T-helper 17 cell (primary cell): Measurements from ENCODE around the gene MDM2. TPM values are rescaled to one million over a fixed set of nuclear protein-coding genes. Genes with fewer than 3 reads are reported as not detected.
"Not testable (repeated sequence)": the region's sequence is repeated elsewhere in the genome, so short reads cannot be mapped to it uniquely, and the experiment has no call there.

Experiments
- ATAC-seq: fragments of 150-1000 bp; cut with Tn5 transposase; 2 replicates; pipeline ENCODE4 v1.10.0; 2021; ENCODE audit warnings: mild to moderate bottlenecking, moderate library complexity
- DNase-seq, 3 donors: peaks; one replicate each; pipeline versions ENCODE4 v3.0.0 to v3.0.0-alpha.2; 2020 to 2021
- H3K9me3 ChIP-seq: one replicate; pipeline ENCODE4 v1.7.0; 2013; ENCODE audit warnings: low read length, mild to moderate bottlenecking; ENCODE audit not compliant: control insufficient read depth, poor library complexity, severe bottlenecking
- H3K27ac Mint-ChIP-seq: one replicate; pipeline ENCODE4 v1.8.0; 2022; ENCODE audit warnings: mild to moderate bottlenecking, moderate library complexity, mixed read lengths
- H3K27me3 Mint-ChIP-seq: one replicate; pipeline ENCODE4 v1.8.0; 2022; ENCODE audit warnings: mixed read lengths
- H3K36me3 Mint-ChIP-seq: one replicate; pipeline ENCODE4 v1.8.0; 2022; ENCODE audit warnings: low read depth, mixed read lengths
- H3K4me1 Mint-ChIP-seq: one replicate; pipeline ENCODE4 v1.8.0; 2022; ENCODE audit warnings: mild to moderate bottlenecking, mixed read lengths
- H3K4me3 Mint-ChIP-seq: one replicate; pipeline ENCODE4 v1.8.0; 2022; ENCODE audit warnings: mild to moderate bottlenecking, moderate library complexity, mixed read lengths
- total RNA-seq, 4 donors: library from RNA in 2 of 4; stranded (reverse) in 2 of 4; gene quantifications; one replicate each; pipeline ENCODE4 v1.2.3 and lab custom pipeline; 2022 to 2026

MDM2 gene
- total RNA-seq, 2 donors from 2014 or later, result 96.3 to 101 TPM

DNA sequence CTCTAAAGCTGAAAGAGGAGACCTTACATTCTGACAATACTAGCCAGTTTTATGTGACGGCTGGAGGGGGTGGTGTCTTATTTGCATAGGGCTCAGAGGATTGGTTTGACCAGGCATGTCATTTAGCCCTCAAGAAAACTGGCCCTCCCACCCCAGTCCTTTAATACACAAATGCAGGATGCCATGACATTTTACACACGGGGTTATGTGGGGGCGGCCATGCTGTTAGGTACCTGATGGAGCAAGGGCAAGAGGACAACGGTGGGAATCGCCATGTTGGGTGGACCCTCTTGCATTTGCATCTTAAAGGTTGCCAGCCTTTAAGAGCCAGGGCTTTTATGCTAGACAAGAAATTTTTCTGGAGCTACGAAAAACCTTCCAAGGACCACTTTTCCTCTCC lies 23.3 kb downstream of the MDM2 start:
- Mint-ChIP-seq H3K4me1 (peaks cover 14% of the 10 kb centered on the region), H3K27ac (no peak overlapping the region), H3K4me3 (no peak overlapping the region), H3K36me3 (peaks cover 2% of the 10 kb centered on the region), H3K27me3 (no peaks in the 10 kb centered on the region)
- DNase-seq, result no peak
- no peaks in the 10 kb centered on the region for H3K9me3 ChIP-seq
- ATAC-seq, result no peak

DNA sequence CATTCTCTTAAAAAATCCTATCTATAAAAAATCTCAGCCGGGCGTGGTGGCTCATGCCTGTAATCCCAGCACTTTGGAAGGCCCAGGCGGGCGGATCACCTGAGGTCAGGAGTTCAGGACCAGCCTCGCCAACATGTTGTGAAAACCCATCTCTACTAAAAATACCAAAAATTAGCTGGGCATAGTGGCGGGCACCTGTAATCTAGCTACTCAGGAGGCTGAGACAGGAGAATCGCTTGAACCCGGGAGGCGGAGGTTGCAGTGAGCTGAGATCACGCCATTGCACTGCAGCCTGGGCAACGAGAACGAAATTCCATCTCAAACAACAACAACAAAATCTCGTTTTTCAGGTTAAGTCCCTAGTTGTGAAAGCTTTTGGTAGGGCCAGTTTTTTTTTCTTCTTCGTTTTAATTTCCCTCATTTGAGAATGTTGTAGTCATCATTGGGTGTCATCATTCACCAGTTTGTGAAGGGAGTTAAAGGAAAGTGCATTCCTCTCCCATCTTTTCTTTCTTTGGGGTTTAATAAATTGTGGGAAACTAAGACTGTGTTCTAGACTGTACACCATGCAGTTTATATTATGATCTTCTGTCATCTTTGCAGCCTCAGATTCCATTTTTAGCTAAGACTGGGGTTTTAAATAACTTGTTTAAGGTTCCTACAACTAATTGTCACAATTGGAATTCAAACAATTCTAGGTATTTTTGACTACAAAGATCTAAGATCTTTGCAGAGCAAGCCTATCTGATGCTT lies 23.9 kb downstream of the MDM2 start:
- ATAC-seq, result no peak

DNA sequence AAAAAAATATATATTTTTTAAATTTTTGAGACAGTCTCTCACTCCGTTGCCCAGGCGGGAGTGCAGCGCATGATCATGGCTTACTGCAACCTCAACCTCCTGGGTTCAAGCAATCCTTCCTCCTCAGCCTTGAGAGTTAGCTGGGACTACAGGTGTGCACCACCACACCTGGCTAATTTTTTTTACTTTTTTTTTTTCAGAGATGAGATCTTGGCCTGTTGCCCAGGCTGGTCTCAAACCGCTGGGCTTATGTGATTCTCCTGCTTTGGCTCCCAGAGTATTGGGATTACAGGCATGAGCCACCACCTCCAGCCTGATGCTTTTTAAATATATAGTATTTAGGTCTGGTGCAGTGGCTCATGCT lies 24.5 kb downstream of the MDM2 start:
- H3K27me3 Mint-ChIP-seq, result no peaks in the 10 kb centered on the region
- no peak for ATAC-seq
- DNase-seq, result no peak
- no peak overlapping the region for H3K4me3 Mint-ChIP-seq
- no peak overlapping the region for H3K27ac Mint-ChIP-seq
- peaks cover 2% of the 10 kb centered on the region for H3K36me3 Mint-ChIP-seq
- H3K9me3 ChIP-seq, result no peaks in the 10 kb centered on the region
- H3K4me1 Mint-ChIP-seq, result peaks cover 16% of the 10 kb centered on the region

More for the DNA sequence above, 23.9 kb downstream of the MDM2 start:
- peaks cover 14% of the 10 kb centered on the region for H3K4me1 Mint-ChIP-seq
- H3K4me3 Mint-ChIP-seq, result no peak overlapping the region
- H3K27me3 Mint-ChIP-seq, result no peaks in the 10 kb centered on the region
- peaks cover 2% of the 10 kb centered on the region for H3K36me3 Mint-ChIP-seq
- H3K27ac Mint-ChIP-seq, result no peak overlapping the region
- DNase-seq, result no peak
- H3K9me3 ChIP-seq, result no peaks in the 10 kb centered on the region

DNA sequence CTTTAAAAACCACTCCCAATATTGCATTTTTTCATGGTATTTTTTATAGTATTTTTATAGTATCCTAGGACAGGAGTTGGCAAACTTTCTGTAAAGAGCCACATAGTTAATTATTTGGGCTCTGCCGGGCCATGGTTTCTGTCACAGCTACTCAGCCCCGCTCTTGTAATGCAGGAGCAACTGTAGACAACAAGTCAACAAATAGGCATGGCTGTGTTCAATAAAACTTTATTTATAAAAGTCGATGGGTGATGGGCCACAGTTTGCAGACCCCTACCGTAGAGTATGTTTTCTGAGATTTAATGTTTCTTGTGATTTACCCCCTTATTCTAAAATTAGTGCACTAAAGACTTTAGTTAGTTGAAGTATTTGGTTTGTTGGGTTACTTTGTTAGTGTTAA lies 25.5 kb downstream of the MDM2 start:
- H3K9me3 ChIP-seq, result no peaks in the 10 kb centered on the region
- H3K4me3 Mint-ChIP-seq, result no peak overlapping the region
- peaks cover 22% of the 10 kb centered on the region for H3K4me1 Mint-ChIP-seq
- H3K27me3 Mint-ChIP-seq, result no peaks in the 10 kb centered on the region
- ATAC-seq, result no peak
- DNase-seq, result no peak
- peaks cover 7% of the 10 kb centered on the region for H3K36me3 Mint-ChIP-seq
- no peak overlapping the region for H3K27ac Mint-ChIP-seq

DNA sequence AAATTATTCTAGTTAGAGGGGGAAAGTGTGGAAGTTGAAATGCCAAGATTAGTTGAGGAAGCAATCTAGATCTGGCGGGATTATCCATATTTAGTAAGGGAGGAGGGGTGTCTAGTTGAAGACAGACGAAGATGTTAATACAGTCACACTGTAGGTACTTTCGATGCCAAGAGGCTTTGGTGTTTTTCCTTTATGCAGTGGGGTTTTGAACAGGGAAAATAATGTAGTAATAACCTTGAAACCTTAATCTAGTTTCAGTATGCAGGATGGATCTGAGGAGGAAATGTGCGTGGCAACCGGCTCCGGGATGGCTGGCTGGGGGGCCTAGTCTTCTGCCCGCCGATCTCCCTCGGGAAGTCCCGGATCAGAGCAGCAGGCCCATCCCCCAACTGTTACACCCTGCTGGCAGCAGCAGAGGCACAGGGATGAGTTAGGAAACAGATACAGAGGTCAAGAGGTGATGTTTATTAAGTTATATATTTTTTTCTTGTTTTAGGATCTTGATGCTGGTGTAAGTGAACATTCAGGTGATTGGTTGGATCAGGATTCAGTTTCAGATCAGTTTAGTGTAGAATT lies 27.4 kb downstream of the MDM2 start:
- no peak for ATAC-seq
- H3K4me3 Mint-ChIP-seq, result no peak overlapping the region
- H3K9me3 ChIP-seq, result no peaks in the 10 kb centered on the region
- DNase-seq, result no peak
- H3K27me3 Mint-ChIP-seq, result no peaks in the 10 kb centered on the region
- H3K4me1 Mint-ChIP-seq, result peaks cover 21% of the 10 kb centered on the region
- H3K36me3 Mint-ChIP-seq, result peaks cover 7% of the 10 kb centered on the region
- no peak overlapping the region for H3K27ac Mint-ChIP-seq

DNA sequence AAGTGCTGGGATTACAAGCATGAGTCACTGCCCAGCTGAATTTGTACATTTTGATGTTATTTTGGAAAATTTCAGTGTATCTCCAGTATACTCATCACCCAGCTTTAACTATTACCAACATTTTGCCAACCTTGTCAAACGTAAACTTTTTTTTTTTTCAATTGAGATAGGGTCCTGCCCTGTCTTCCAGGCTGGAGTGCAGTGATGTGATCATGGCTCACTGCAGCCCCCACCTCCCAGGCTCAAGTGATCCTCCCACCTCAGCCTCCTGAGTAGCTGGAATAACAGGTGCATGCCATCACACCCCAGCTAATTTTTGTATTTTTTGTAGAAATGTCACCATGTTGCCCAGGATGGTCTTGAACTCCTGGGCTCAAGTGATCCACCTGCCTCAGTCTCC lies 29.2 kb downstream of the MDM2 start:
- ATAC-seq, result no peak

DNA sequence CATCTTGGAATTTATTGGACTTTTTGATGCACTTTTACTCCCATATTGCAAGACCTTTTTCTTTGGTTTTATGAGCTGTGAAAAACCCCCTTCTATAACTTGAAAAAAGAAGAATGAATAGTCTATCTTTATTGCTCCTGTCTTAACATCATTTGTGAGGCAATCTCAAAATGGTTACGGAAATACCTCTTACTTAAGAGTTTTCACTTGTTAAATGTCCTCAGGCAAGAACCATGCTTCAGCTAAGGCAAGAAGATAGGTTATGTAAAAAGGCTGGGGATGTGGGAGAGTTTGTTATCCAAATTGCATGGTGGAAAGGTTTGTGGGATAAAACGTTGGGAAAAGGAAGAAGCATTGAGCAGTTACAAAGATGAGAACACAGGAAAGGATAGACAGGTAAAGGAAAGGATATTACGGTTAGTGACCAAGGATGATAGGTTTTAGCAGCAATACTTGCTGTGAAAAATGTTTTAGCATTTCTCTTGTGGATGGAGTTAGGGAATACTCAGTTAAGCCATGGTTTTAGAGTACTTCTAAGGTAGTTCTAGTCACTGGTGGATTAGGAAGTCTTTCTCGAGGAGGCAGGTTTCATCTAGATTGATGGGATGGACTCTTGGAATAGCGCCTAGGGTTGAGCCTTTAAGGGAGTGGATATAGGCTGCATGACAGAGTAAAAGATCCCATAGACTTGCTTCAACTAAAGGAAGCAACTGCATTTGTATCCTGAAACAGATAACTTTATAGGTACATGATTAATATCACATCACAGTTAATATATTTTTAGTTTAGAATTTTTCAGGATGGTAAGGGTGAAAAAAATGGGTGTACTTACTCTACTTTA lies 30.3 kb downstream of the MDM2 start:
- Mint-ChIP-seq H3K36me3 (peaks cover 4% of the 10 kb centered on the region), H3K27ac (no peak overlapping the region)

More for the DNA sequence above, 29.2 kb downstream of the MDM2 start:
- DNase-seq, result no peak
- peaks cover 19% of the 10 kb centered on the region for H3K4me1 Mint-ChIP-seq
- H3K27ac Mint-ChIP-seq, result peak overlapping the region; percentile 32
- H3K4me3 Mint-ChIP-seq, result no peak overlapping the region
- H3K9me3 ChIP-seq, result no peaks in the 10 kb centered on the region
- no peaks in the 10 kb centered on the region for H3K27me3 Mint-ChIP-seq
- H3K36me3 Mint-ChIP-seq, result peaks cover 4% of the 10 kb centered on the region

DNA sequence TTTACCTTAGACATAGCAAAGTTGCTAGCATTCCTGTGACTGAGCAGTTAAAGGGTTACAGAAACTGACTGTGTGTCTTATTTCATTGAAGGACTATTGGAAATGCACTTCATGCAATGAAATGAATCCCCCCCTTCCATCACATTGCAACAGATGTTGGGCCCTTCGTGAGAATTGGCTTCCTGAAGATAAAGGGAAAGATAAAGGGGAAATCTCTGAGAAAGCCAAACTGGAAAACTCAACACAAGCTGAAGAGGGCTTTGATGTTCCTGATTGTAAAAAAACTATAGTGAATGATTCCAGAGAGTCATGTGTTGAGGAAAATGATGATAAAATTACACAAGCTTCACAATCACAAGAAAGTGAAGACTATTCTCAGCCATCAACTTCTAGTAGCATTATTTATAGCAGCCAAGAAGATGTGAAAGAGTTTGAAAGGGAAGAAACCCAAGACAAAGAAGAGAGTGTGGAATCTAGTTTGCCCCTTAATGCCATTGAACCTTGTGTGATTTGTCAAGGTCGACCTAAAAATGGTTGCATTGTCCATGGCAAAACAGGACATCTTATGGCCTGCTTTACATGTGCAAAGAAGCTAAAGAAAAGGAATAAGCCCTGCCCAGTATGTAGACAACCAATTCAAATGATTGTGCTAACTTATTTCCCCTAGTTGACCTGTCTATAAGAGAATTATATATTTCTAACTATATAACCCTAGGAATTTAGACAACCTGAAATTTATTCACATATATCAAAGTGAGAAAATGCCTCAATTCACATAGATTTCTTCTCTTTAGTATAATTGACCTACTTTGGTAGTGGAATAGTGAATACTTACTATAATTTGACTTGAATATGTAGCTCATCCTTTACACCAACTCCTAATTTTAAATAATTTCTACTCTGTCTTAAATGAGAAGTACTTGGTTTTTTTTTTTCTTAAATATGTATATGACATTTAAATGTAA lies 31.5 kb downstream of the MDM2 start:
- H3K4me1 Mint-ChIP-seq, result peaks cover 21% of the 10 kb centered on the region
- no peak overlapping the region for H3K4me3 Mint-ChIP-seq
- H3K27ac Mint-ChIP-seq, result no peak overlapping the region
- H3K36me3 Mint-ChIP-seq, result peaks cover 4% of the 10 kb centered on the region
- ATAC-seq (no peak), DNase-seq (no peak)
- H3K27me3 Mint-ChIP-seq, result no peaks in the 10 kb centered on the region
- H3K9me3 ChIP-seq, result no peaks in the 10 kb centered on the region

More for the DNA sequence above, 30.3 kb downstream of the MDM2 start:
- Mint-ChIP-seq H3K4me3 (no peak overlapping the region), H3K27me3 (no peaks in the 10 kb centered on the region), H3K4me1 (peaks cover 21% of the 10 kb centered on the region)
- ATAC-seq (no peak), DNase-seq (no peak)
- H3K9me3 ChIP-seq, result no peaks in the 10 kb centered on the region

DNA sequence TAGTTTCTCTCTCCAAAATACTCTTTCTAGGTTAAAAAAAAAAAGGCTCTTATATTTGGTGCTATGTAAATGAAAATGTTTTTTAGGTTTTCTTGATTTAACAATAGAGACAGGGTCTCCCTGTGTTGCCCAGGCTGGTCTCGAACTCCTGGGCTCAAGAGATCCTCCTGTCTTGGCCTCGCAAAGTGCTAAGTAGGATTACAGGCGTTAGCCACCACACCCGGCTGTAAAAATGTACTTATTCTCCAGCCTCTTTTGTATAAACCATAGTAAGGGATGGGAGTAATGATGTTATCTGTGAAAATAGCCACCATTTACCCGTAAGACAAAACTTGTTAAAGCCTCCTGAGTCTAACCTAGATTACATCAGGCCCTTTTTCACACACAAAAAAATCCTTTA lies 33.2 kb downstream of the MDM2 start:
- DNase-seq, H3K4me3 Mint-ChIP-seq, H3K27me3 Mint-ChIP-seq, H3K36me3 Mint-ChIP-seq, H3K27ac Mint-ChIP-seq, ATAC-seq, H3K9me3 ChIP-seq: not testable (repeated sequence)
- peaks cover 14% of the 10 kb centered on the region for H3K4me1 Mint-ChIP-seq

DNA sequence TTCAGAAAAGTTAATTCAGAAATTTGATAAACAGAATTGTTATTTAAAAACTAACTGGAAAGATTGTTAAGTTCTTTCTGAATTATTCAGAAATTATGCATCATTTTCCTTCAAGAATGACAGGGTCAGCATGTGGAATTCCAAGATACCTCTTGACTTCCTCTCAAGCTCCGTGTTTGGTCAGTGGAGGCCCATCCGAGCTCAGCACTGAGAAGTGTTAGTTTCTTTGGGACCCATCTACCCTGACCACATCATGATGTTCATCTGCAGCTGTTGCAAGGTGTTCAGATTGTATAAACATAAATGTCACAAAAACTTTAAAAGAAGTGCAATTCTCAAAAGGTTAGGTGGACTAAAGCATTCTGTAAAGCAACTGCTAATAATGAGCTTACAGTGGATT lies 33.7 kb downstream of the MDM2 start:
- DNase-seq (no peak), ATAC-seq (no peak)
- H3K27me3 Mint-ChIP-seq, result no peaks in the 10 kb centered on the region
- H3K27ac Mint-ChIP-seq, result no peak overlapping the region
- H3K4me1 Mint-ChIP-seq, result peaks cover 14% of the 10 kb centered on the region
- H3K4me3 Mint-ChIP-seq, result no peak overlapping the region
- peaks cover 4% of the 10 kb centered on the region for H3K36me3 Mint-ChIP-seq
- no peaks in the 10 kb centered on the region for H3K9me3 ChIP-seq

DNA sequence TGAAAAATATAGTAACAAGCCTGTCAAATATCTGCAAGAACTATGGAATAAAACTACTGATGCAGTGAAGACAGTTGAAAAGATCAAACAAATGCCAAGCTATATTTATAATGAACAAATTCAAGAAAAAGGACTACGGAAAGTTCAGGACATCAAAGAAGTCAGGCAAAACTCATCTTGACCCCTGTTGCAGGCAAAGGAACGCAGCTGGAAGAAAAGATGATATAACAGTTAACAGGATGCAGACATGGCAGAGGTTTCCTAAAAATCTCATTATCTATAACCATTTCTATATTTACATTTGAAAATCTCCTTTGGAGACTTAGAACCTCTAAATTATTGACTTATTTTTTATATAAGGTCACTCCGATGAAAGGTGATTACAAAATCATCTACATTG lies 34.1 kb downstream of the MDM2 start:
- Mint-ChIP-seq H3K27me3 (no peaks in the 10 kb centered on the region), H3K4me3 (no peak overlapping the region), H3K36me3 (peaks cover 4% of the 10 kb centered on the region), H3K4me1 (peaks cover 13% of the 10 kb centered on the region), H3K27ac (no peak overlapping the region)
- ATAC-seq (no peak), DNase-seq (no peak)
- no peaks in the 10 kb centered on the region for H3K9me3 ChIP-seq

DNA sequence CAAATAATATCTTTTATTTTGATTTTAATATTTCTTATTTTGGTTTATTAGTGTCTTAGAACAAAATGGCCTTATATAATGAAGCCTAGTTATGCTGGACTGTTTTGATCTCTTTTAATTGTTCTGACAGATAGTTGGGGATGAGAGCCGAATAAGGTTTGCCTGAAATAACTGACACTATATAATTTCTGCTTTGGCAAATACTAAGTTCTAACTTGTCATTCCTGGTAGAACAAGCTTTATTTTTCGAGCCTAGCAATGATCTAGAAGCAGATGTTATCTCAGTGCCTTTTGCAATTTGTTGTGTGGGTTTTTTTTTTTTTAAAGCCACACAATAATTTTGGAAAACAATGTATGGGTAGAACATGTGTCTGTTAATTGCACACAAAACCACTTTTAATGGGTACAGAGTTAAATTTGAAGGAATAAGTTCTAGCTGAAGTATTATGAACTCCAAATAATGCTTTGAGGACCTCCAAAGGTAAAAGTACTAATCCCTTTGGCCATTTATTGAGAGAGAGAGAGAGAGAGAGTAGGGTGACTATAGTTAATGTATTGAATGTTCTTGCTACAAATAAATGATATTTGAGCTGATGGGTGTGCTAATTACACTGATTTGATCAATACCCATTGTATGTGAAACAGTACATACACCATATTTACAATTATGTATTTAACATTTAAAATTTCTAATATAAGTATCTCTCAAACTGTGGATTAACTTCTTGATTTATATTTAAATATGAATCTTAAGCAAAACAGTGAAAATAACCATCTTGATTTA lies 35.0 kb downstream of the MDM2 start:
- no peak overlapping the region for H3K27ac Mint-ChIP-seq
- H3K4me1 Mint-ChIP-seq, result peaks cover 11% of the 10 kb centered on the region
- no peak overlapping the region for H3K4me3 Mint-ChIP-seq
- H3K36me3 Mint-ChIP-seq, result peaks cover 4% of the 10 kb centered on the region
- no peak for ATAC-seq
- no peaks in the 10 kb centered on the region for H3K27me3 Mint-ChIP-seq
- no peak for DNase-seq
- no peaks in the 10 kb centered on the region for H3K9me3 ChIP-seq
